ENCODE data around the gene RAMACL. TPM values are rescaled to one million over a fixed set of nuclear protein-coding genes. Genes with fewer than 3 reads are reported as not detected.

RAMACL gene
- total RNA-seq, 4 donors from 2014 or later = 1.1 to 1.5 (median 1.1) TPM; not detected in 1

DNA sequence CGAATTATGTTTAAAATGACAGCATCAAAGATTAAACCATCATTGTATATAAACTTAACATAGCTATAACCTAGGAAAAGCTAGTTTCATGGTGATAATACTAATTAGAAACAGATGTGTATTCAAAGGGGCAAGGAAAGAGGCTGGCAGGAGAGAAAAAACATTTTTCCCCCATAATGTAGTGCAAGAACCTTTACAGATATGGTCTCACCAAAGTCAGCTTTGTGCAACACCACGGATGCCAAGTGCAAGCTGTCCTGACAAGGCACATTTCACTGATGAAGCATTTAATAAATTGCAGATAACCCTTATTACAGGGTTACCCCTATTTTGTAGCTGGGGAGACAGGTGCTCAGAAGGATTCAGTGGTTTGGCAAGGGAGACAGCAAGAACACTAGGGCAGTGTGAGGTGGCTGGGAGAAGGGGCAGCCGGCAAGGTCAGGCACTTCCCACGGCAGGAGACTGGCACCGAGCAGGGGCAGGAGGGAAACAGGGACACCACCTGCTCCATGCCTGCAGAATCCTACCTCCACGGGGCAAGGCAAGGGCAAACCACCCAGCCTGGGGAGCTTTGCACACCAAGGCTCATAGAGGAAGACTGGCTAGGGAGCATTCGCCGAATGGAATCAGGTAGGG lies 34.1 kb upstream of the RAMACL start:
- Histone ChIP-seq H3K27me3 (no peaks in the 10 kb centered on the region), H3K27ac (peak overlapping the region in 2 of 4 donors; percentile 14 to 70), H3K36me3 (no peaks in the 10 kb centered on the region), H3K9me3 (no peaks in the 10 kb centered on the region), H3K4me3 (no peak overlapping the region), H3K4me1 (peaks cover 0 to 9% (median 0%) of the 10 kb centered on the region in 4 donors)
- TF ChIP-seq CTCF (IDR thresholded peaks at IDR 0.05) (no peak), POLR2A (IDR thresholded peaks at IDR 0.05) (no peak)
- DNase-seq = no peak

DNA sequence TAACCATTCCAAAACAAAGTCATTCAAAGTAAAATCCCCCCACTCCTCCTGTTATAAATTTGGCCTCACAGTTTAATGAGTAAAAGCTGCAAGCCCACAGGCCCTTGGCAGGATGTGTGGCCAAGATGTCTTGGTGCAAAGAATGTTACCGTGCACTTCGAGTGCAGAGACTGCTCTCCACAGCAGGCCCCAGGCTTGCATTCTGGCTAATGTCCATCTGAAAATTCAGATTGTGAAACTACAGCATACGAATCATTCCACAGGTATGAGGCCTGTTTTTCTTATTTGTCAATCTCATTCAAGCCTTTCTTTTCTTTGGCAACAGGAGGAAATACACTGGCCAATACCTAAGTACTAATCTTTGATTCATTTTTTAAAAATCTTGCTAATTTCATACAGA lies 33.4 kb upstream of the RAMACL start:
- Histone ChIP-seq H3K4me3 (no peak overlapping the region), H3K27ac (peak overlapping the region in 2 of 4 donors; percentile 26 to 70), H3K9me3 (no peaks in the 10 kb centered on the region), H3K27me3 (no peaks in the 10 kb centered on the region), H3K36me3 (no peaks in the 10 kb centered on the region), H3K4me1 (peaks cover 0 to 14% (median 0%) of the 10 kb centered on the region in 4 donors)
- peak in 1 of 3 donors; percentile 39 for DNase-seq
- TF ChIP-seq CTCF (IDR thresholded peaks at IDR 0.05) = no peak
- TF ChIP-seq POLR2A (IDR thresholded peaks at IDR 0.05) = no peak

- Histone ChIP-seq H3K27me3 (no peaks in the 10 kb centered on the region), H3K36me3 (no peaks in the 10 kb centered on the region), H3K27ac (peak overlapping the region in 2 of 4 donors; percentile 26 to 70), H3K4me3 (no peak overlapping the region), H3K9me3 (no peaks in the 10 kb centered on the region), H3K4me1 (peaks cover 0 to 14% (median 0%) of the 10 kb centered on the region in 4 donors)
- TF ChIP-seq POLR2A (IDR thresholded peaks at IDR 0.05) (no peak), CTCF (IDR thresholded peaks at IDR 0.05) (no peak)
- no peak for DNase-seq
Observed at GRCh38 chr6:166618866-166619761, 32.6 kb upstream of the RAMACL start.

- Histone ChIP-seq H3K9me3 (no peaks in the 10 kb centered on the region), H3K27me3 (no peaks in the 10 kb centered on the region), H3K36me3 (no peaks in the 10 kb centered on the region), H3K4me3 (no peak overlapping the region), H3K4me1 (peaks cover 0 to 14% (median 0%) of the 10 kb centered on the region in 4 donors), H3K27ac (no peak overlapping the region)
- TF ChIP-seq POLR2A (IDR thresholded peaks at IDR 0.05) = no peak
- no peak for TF ChIP-seq CTCF (IDR thresholded peaks at IDR 0.05)
- DNase-seq = no peak
Observed at GRCh38 chr6:166618251-166618650, 31.8 kb upstream of the RAMACL start.

GRCh38 chr6:166617359-166617758 lies 30.9 kb upstream of the RAMACL start:
- no peaks in the 10 kb centered on the region for H3K9me3 ChIP-seq
- H3K36me3 ChIP-seq = no peaks in the 10 kb centered on the region
- TF ChIP-seq POLR2A (IDR thresholded peaks at IDR 0.05) (no peak), CTCF (IDR thresholded peaks at IDR 0.05) (no peak)
- H3K27me3 ChIP-seq = no peaks in the 10 kb centered on the region
- no peak overlapping the region for H3K27ac ChIP-seq
- no peak overlapping the region for H3K4me3 ChIP-seq
- peaks cover 0 to 17% (median 0%) of the 10 kb centered on the region in 4 donors for H3K4me1 ChIP-seq
- no peak for DNase-seq
